Hepatocyte (in vitro differentiated cells): ENCODE measurements around the gene DCDC2. TPM values are rescaled to one million over a fixed set of nuclear protein-coding genes. Genes with fewer than 3 reads are reported as not detected.

ENCODE experiments used
- DNase-seq: peaks from one replicate; pipeline ENCODE4 v3.0.0-alpha.2; 2016; ENCODE audit warnings: low spot score
- H2AFZ ChIP-seq: fragments of 200-600 bp; sonication (generic); 2 replicates; pipeline ENCODE4 v1.6.0; 2016; ENCODE audit warnings: antibody characterized with exemption, mild to moderate bottlenecking
- H3K27ac ChIP-seq: fragments of 200-600 bp; sonication (generic); 2 replicates; pipeline ENCODE4 v1.5.1; 2016; ENCODE audit warnings: mild to moderate bottlenecking
- H3K27me3 ChIP-seq: fragments of 200-600 bp; sonication (generic); 2 replicates; pipeline ENCODE4 v1.6.1; 2016
- H3K36me3 ChIP-seq: fragments of 200-600 bp; sonication (generic); replicated peaks from 2 replicates; pipeline ENCODE4 v1.5.1; 2016; ENCODE audit warnings: low read depth; ENCODE audit not compliant: insufficient read depth
- H3K4me1 ChIP-seq: fragments of 200-600 bp; sonication (generic); 2 replicates; pipeline ENCODE4 v1.5.1; 2016; ENCODE audit warnings: mild to moderate bottlenecking, moderate library complexity; ENCODE audit not compliant: insufficient read depth
- H3K4me2 ChIP-seq: fragments of 200-600 bp; sonication (generic); 2 replicates; pipeline ENCODE4 v1.6.0; 2016
- H3K4me3 ChIP-seq: fragments of 200-600 bp; sonication (generic); 2 replicates; pipeline ENCODE4 v1.5.1; 2016; ENCODE audit warnings: mild to moderate bottlenecking
- H3K79me2 ChIP-seq: fragments of 200-600 bp; sonication (generic); 2 replicates; pipeline ENCODE4 v1.6.0; 2017; ENCODE audit warnings: mild to moderate bottlenecking
- H3K9me2 ChIP-seq: fragments of 200-600 bp; sonication (generic); replicated peaks from 2 replicates; pipeline ENCODE4 v1.6.0; 2017; ENCODE audit warnings: mild to moderate bottlenecking; ENCODE audit not compliant: insufficient read depth
- H3K9me3 ChIP-seq: fragments of 200-600 bp; sonication (generic); 2 replicates; pipeline ENCODE4 v1.5.1; 2016; ENCODE audit warnings: low read depth, mild to moderate bottlenecking
- H4K20me1 ChIP-seq: fragments of 200-600 bp; sonication (generic); 2 replicates; pipeline ENCODE4 v1.6.0; 2016; ENCODE audit warnings: mild to moderate bottlenecking; ENCODE audit not compliant: insufficient read depth, poor library complexity, severe bottlenecking
- EZH2 ChIP-seq: fragments of 200-600 bp; sonication (generic); IDR thresholded peaks from 2 replicates; pipeline ENCODE4 v1.6.1; 2016; ENCODE audit warnings: antibody characterized with exemption, mild to moderate bottlenecking, borderline replicate concordance
- EZH2phosphoT487 ChIP-seq: fragments of 200-600 bp; sonication (generic); IDR thresholded peaks from one replicate; pipeline ENCODE4 v1.6.1; 2018; ENCODE audit warnings: antibody characterized with exemption, mild to moderate bottlenecking, low read depth, moderate library complexity; ENCODE audit not compliant: unreplicated experiment, severe bottlenecking
- WGBS: methylation state at CpG from one replicate; pipeline ENCODE4 v1.1.6; 2016; ENCODE audit warnings: low lambda C conversion rate; ENCODE audit errors: missing lambda C conversion rate; 5-methylcytosine and 5-hydroxymethylcytosine counted together
- polyA plus RNA-seq: library from polyadenylated mRNA; unstranded; fragments of >200 nt; fragmentation: Nextera tagmentation; extraction: Ambion mirVana; gene quantifications from 2 replicates; pipeline ENCODE4 v1.2.1, GENCODE V29; 2016
- total RNA-seq: library from RNA; depleted of rRNA; stranded (reverse); fragments of >200 nt; gene quantifications from 2 replicates; pipeline ENCODE4 v1.2.3, GENCODE V29; 2014
- TF ChIP-seq, protein P1 (sequence below): fragments of 200-600 bp; sonication (generic); IDR thresholded peaks from 2 replicates; pipeline ENCODE4 v1.5.1; 2016; ENCODE audit warnings: antibody characterized with exemption, mild to moderate bottlenecking; ENCODE audit not compliant: poor library complexity

The DCDC2 gene
- total and polyA plus RNA-seq, 2 experiments from 2014 or later: 2.7 to 4.7 TPM

DNA sequence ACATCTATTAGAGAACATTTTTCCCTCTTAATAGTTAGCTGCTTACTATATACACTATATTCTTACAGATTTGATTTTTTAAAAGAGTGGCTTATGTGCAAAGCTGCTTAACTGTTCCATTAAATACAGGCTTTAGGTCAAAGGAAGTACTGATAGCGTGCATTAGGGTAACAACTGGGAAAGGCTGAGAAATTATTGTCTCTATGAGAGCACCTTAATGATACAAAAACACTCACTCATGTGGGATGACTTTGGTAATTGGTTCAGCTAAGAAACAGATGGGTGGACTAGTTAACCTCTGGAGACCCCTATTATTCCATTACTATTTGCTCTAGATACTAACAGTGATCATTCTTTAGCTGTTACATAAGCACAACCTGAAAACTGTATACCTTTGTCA, 4.0 kb downstream of the DCDC2 start:
- H2AFZ ChIP-seq: no peak overlapping the region
- WGBS: 70% methylated on average over 1 of the region's 1 CpG

DNA sequence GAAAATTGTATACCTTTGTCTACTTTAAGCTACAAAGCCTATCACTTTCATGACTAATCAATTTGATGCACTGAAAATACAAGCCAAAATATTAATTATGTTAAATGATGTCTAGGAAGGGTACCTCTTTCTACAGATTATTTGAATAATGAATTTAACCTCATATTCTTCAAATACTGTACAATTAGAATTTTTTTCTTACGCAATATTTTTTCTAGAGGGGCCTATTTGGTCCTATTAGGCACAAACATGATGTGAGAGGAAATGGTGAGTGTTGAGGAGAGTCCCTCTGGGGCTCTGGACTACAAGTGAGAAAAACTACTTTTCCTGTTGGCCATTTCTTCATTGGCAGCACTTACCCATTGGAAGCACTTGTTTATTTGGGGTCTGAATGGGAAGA, 5.4 kb downstream of the DCDC2 start:
- Histone ChIP-seq H4K20me1 (no peaks in the 10 kb centered on the region), H3K9me3 (no peaks in the 10 kb centered on the region), H3K9me2 (no peaks in the 10 kb centered on the region), H3K4me3 (no peak overlapping the region), H3K27ac (no peak overlapping the region), H3K4me2 (no peak overlapping the region), H3K27me3 (no peaks in the 10 kb centered on the region), H3K4me1 (no peaks in the 10 kb centered on the region), H2AFZ (no peak overlapping the region), H3K79me2 (no peaks in the 10 kb centered on the region), H3K36me3 (no peaks in the 10 kb centered on the region)
- TF ChIP-seq EZH2phosphoT487 (no peak), EZH2 (no peak)
- TF ChIP-seq, protein P1, sequence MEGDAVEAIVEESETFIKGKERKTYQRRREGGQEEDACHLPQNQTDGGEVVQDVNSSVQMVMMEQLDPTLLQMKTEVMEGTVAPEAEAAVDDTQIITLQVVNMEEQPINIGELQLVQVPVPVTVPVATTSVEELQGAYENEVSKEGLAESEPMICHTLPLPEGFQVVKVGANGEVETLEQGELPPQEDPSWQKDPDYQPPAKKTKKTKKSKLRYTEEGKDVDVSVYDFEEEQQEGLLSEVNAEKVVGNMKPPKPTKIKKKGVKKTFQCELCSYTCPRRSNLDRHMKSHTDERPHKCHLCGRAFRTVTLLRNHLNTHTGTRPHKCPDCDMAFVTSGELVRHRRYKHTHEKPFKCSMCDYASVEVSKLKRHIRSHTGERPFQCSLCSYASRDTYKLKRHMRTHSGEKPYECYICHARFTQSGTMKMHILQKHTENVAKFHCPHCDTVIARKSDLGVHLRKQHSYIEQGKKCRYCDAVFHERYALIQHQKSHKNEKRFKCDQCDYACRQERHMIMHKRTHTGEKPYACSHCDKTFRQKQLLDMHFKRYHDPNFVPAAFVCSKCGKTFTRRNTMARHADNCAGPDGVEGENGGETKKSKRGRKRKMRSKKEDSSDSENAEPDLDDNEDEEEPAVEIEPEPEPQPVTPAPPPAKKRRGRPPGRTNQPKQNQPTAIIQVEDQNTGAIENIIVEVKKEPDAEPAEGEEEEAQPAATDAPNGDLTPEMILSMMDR: no peak
- WGBS: 95% methylated on average over 1 of the region's 1 CpG
- no peak for DNase-seq

More for the DNA sequence above, 4.0 kb downstream of the DCDC2 start:
- H3K4me1 ChIP-seq: no peaks in the 10 kb centered on the region
- TF ChIP-seq, protein P1: no peak
- TF ChIP-seq EZH2 (no peak), EZH2phosphoT487 (no peak)
- no peaks in the 10 kb centered on the region for H3K36me3 ChIP-seq
- H3K27me3 ChIP-seq: no peaks in the 10 kb centered on the region
- no peak for DNase-seq
- H3K4me3 ChIP-seq: no peak overlapping the region
- H3K9me2 ChIP-seq: no peaks in the 10 kb centered on the region
- no peaks in the 10 kb centered on the region for H3K79me2 ChIP-seq
- no peaks in the 10 kb centered on the region for H4K20me1 ChIP-seq
- no peak overlapping the region for H3K4me2 ChIP-seq
- H3K9me3 ChIP-seq: no peaks in the 10 kb centered on the region
- no peak overlapping the region for H3K27ac ChIP-seq

DNA sequence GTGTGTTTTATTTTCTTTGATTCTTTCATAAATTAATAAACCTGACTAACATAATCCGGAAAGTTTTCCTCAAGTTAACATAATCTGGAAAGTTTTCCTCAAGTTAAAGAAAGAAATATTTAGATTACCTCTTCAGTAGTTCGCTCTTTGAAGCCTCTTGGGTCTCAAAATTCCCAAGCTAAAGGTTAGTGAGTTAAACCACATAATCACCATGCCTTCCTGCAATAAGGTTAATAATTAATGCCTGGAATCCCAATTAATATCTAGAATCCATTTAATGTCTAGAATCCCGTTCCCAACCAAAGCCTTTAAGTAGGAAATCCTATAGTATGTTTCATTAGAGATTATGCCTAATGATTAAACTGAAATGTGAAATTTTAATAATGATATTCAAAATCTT, 12.9 kb downstream of the DCDC2 start:
- TF ChIP-seq, protein P1: no peak
- no peak for TF ChIP-seq EZH2phosphoT487
- TF ChIP-seq EZH2: no peak
- Histone ChIP-seq H3K4me3 (no peak overlapping the region), H3K27me3 (no peaks in the 10 kb centered on the region), H3K27ac (no peak overlapping the region), H3K4me1 (peaks cover 4% of the 10 kb centered on the region), H3K9me3 (no peaks in the 10 kb centered on the region), H2AFZ (no peak overlapping the region), H3K9me2 (no peaks in the 10 kb centered on the region), H4K20me1 (no peaks in the 10 kb centered on the region), H3K36me3 (no peaks in the 10 kb centered on the region), H3K79me2 (no peaks in the 10 kb centered on the region), H3K4me2 (peak overlapping the region; percentile 36)
- no peak for DNase-seq
- WGBS: 64% methylated on average over 3 of the region's 3 CpGs
